ENCODE measurements around the gene NUP62.

NUP62 gene

GRCh38 chr19:49879243-49879963 lies 49.9 kb downstream of the NUP62 start:
- DNase-seq, result no peak

GRCh38 chr19:49878744-49879070 lies 50.6 kb downstream of the NUP62 start:
- no peak for DNase-seq

GRCh38 chr19:49877879-49878743 lies 51.2 kb downstream of the NUP62 start:
- peak; percentile 96 to 97 (median 97) for DNase-seq

GRCh38 chr19:49877020-49877878 lies 52.1 kb downstream of the NUP62 start, which contains the start of the genes AKT1S1 and TBC1D17:
AKT1S1 (minus strand) TSS chr19:49877355; CDS start chr19:49873295, 4,060 bp downstream.
TBC1D17 (plus strand) TSS chr19:49877702; CDS start chr19:49877724, 22 bp downstream.
- DNase-seq, result peak; percentile 99 to 100 (median 100)

- peak; percentile 96 to 99 (median 99) for DNase-seq
Measured at GRCh38 chr19:49876422-49877019, 52.8 kb downstream of the NUP62 start.

GRCh38 chr19:49875857-49876421 lies 53.4 kb downstream of the NUP62 start:
- peak; percentile 49 to 70 (median 50) for DNase-seq

GRCh38 chr19:49875177-49875576 lies 54.1 kb downstream of the NUP62 start:
- no peak for DNase-seq

- DNase-seq, result no peak
Measured at GRCh38 chr19:49874503-49875157, 54.7 kb downstream of the NUP62 start.

- no peak for DNase-seq
Measured at GRCh38 chr19:49873834-49874233, 55.5 kb downstream of the NUP62 start.

- no peak for DNase-seq
Measured at GRCh38 chr19:49873129-49873521, 56.2 kb downstream of the NUP62 start.

GRCh38 chr19:49872245-49873128 lies 56.8 kb downstream of the NUP62 start:
- no peak for DNase-seq

- no peak for DNase-seq
Measured at GRCh38 chr19:49871349-49871985, 57.8 kb downstream of the NUP62 start.

GRCh38 chr19:49870309-49870901 lies 58.9 kb downstream of the NUP62 start:
- DNase-seq, result no peak

- DNase-seq, result peak; percentile 96 to 100 (median 99)
Measured at GRCh38 chr19:49869484-49870308, 59.6 kb downstream of the NUP62 start.

- DNase-seq, result no peak
Measured at GRCh38 chr19:49869009-49869483, 60.3 kb downstream of the NUP62 start.

- peak; percentile 93 to 97 (median 96) for DNase-seq
Measured at GRCh38 chr19:49866933-49867782, 62.1 kb downstream of the NUP62 start, which contains the start of gene PNKP. PNKP (minus strand) TSS chr19:49867576; CDS start chr19:49867204, 372 bp downstream.

GRCh38 chr19:49864890-49865289 lies 64.4 kb downstream of the NUP62 start:
- DNase-seq, result no peak
